Hair follicle dermal papilla cell (primary cell): ENCODE results near the gene CLEC12A. TPM values are rescaled to one million over a fixed set of nuclear protein-coding genes. Genes with fewer than 3 reads are reported as not detected.

Experiments
- total RNA-seq: library from RNA; depleted of rRNA; stranded (reverse); fragments of >200 nt; gene quantifications from 2 replicates; pipeline ENCODE4 v1.2.3, GENCODE V29; 2012

CLEC12A gene
- total RNA-seq, result 0.65 TPM in 1 of 2 replicates, not detected in the other

GRCh38 chr12:9971181-9971580 lies at the start of gene CLEC12A:
Gene CLEC12A (plus strand): TSS chr12:9971409. CDS start chr12:9971597, 188 bp downstream.

GRCh38 chr12:9932270-9932669 lies 38.9 kb upstream of the CLEC12A start, which contains the start of gene CLEC2A:
Gene CLEC2A (minus strand): TSS chr12:9932370. CDS start chr12:9932329, 41 bp downstream.

DNA sequence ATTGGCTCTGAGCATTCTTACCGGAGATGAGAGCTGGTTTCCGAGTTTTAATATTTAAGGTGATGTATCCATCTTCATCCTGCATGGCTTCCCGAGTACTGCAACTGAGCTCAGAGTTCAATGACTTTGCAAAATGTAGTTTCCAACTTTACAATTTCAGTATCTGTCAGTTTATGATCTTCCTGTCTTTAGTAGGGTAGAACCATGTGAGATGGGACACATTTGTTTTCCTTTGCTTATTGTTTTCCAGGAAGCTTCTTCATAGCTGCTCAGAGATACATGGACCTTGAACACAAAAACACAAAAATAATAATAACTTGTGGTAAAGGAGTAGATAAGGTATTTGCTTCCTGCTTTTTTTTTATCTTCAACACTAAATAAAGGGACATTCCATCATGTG lies 27.8 kb downstream of the CLEC12A start, which contains the start of gene CLEC1B:
TSS of gene CLEC1B (minus strand) at position 106 of the 400 bp plus-strand sequence. CDS start at position 85, 21 bp downstream.

DNA sequence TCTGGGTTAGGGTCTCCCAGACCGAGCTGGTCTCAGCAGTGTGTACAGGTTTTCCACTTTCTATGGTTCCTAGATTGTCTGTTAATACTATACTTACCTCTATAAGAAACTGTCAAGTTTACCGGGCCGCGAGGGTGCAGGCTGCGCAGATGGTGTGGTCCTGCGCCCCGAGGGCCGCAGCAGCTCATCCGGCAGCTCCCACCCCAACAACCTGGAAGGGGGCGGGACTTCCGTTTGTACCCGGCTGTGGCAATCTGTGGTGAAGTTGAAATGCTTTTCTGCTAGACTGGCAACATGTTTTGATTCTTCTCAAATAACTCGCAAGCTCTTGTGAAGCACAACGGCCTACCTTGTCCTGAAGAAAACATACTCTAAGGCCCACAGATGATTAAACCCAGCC lies 59.2 kb downstream of the CLEC12A start, which contains the start of gene CLEC9A:
TSS of gene CLEC9A (plus strand) at position 237 of the 400 bp plus-strand sequence. CDS start 22,006 bp downstream, outside the sequence.

Other genes with a start within 250 kb of the CLEC12A start
- not detected in 2 replicates for gene CLECL1, start 238.3 kb upstream of the CLEC12A start, total RNA-seq
- gene CD69, start 210.5 kb upstream of the CLEC12A start, total RNA-seq, result not detected in 2 replicates
- gene KLRF1, start 143.9 kb upstream of the CLEC12A start, total RNA-seq, result 0.16 TPM in 1 of 2 replicates, not detected in the other
- 18.8 and 18.9 TPM in 2 replicates for gene CLEC2B, start 102.1 kb upstream of the CLEC12A start, total RNA-seq
- gene KLRF2, start 89.9 kb upstream of the CLEC12A start, total RNA-seq, result not detected in 2 replicates
- not detected in 2 replicates for gene CLEC2A, start 39.0 kb upstream of the CLEC12A start, total RNA-seq
- not detected in 2 replicates for gene CLEC1B, start 27.7 kb downstream of the CLEC12A start, total RNA-seq
- under 0.01 TPM in 1 of 2 replicates, not detected in the other for gene CLEC12B, start 39.2 kb downstream of the CLEC12A start, total RNA-seq
- not detected in 2 replicates for gene CLEC9A, start 59.3 kb downstream of the CLEC12A start, total RNA-seq
- gene CLEC1A, start 127.6 kb downstream of the CLEC12A start, total RNA-seq, result 0.16 and 0.85 TPM in 2 replicates
- not detected in 2 replicates for gene CLEC7A, start 158.8 kb downstream of the CLEC12A start, total RNA-seq
- 0.24 and 0.49 TPM in 2 replicates for gene OLR1, start 200.7 kb downstream of the CLEC12A start, total RNA-seq
- not detected in 2 replicates for gene TMEM52B, start 207.6 kb downstream of the CLEC12A start, total RNA-seq
- 49.1 and 58.6 TPM in 2 replicates for gene GABARAPL1, start 241.5 kb downstream of the CLEC12A start, total RNA-seq